Measurements from ENCODE around the gene POU2AF3. TPM values are rescaled to one million over a fixed set of nuclear protein-coding genes. Genes with fewer than 3 reads are reported as not detected.

Gene POU2AF3
- total RNA-seq, 1 experiment from 2014 or later: 3.0 TPM

- no peak overlapping the region for H3K4me2 ChIP-seq
- intact Hi-C loops (cut with micrococcal nuclease; ENCODE audit: unreplicated experiment): no loop called here
- no peaks in the 10 kb centered on the region for H3K27me3 ChIP-seq (ENCODE audit: insufficient read depth, low read depth)
- CTCF ChIA-PET: no interaction called here
- H3K27ac ChIP-seq: no peak overlapping the region
- H3K9me2 ChIP-seq (ENCODE audit: insufficient read depth): no peaks in the 10 kb centered on the region
- H3K4me1 ChIP-seq (replicated peaks; ENCODE audit: insufficient read depth): peaks cover 18% of the 10 kb centered on the region
- no peaks in the 10 kb centered on the region for H3K79me2 ChIP-seq (ENCODE audit: low read depth)
- no peak overlapping the region for H2AFZ ChIP-seq
- no TSS peak for BruUV-seq (replicated peaks)
- H4K20me1 ChIP-seq (ENCODE audit: insufficient read depth): no peaks in the 10 kb centered on the region
- no peaks in the 10 kb centered on the region for H3F3A ChIP-seq (ENCODE audit: insufficient read depth, low read depth)
- POLR2A ChIA-PET (ENCODE audit: unreplicated experiment): no interaction called here
- H3K9me3 ChIP-seq (ENCODE audit: insufficient read depth, low read depth): 0 out of 2 replicates have a peak, but pooled peaks cover 4% of the 10 kb centered on the region
- H3K36me3 ChIP-seq (ENCODE audit: low read depth): no peaks in the 10 kb centered on the region
- no peak overlapping the region for H3K4me3 ChIP-seq
- no peak for DNase-seq
- TF ChIP-seq CTCF (conservative IDR thresholded peaks at IDR 0.05) (no peak), EZH2 (IDR thresholded peaks at IDR 0.05; ENCODE audit: low read depth) (no peak)
These were observed 22.6 kb downstream of the POU2AF3 start for GRCh38 chr11:111320728-111321568.

- no peaks in the 10 kb centered on the region for H3K27me3 ChIP-seq (ENCODE audit: insufficient read depth, low read depth)
- ChIA-PET CTCF (no interaction called here), POLR2A (ENCODE audit: unreplicated experiment) (no interaction called here)
- H3K27ac ChIP-seq: no peak overlapping the region
- peaks cover 34% of the 10 kb centered on the region for H3K4me1 ChIP-seq (replicated peaks; ENCODE audit: insufficient read depth)
- H4K20me1 ChIP-seq (ENCODE audit: insufficient read depth): no peaks in the 10 kb centered on the region
- no peaks in the 10 kb centered on the region for H3K9me2 ChIP-seq (ENCODE audit: insufficient read depth)
- H3K79me2 ChIP-seq (ENCODE audit: low read depth): no peaks in the 10 kb centered on the region
- no peak overlapping the region for H2AFZ ChIP-seq
- H3K9me3 ChIP-seq (ENCODE audit: insufficient read depth, low read depth): no peaks in the 10 kb centered on the region
- DNase-seq: peak in 1 of 2 experiments; percentile 72
- no peak for TF ChIP-seq EZH2 (IDR thresholded peaks at IDR 0.05; ENCODE audit: low read depth)
- TF ChIP-seq CTCF (conservative IDR thresholded peaks at IDR 0.05): no peak
- no peak overlapping the region for H3K4me2 ChIP-seq
- peaks cover 5% of the 10 kb centered on the region for H3F3A ChIP-seq (ENCODE audit: insufficient read depth, low read depth)
- no peak overlapping the region for H3K4me3 ChIP-seq
- intact Hi-C loops (cut with micrococcal nuclease; ENCODE audit: unreplicated experiment): no loop called here
- no TSS peak for BruUV-seq (replicated peaks)
- no peaks in the 10 kb centered on the region for H3K36me3 ChIP-seq (ENCODE audit: low read depth)
These were observed 24.2 kb downstream of the POU2AF3 start for GRCh38 chr11:111322534-111322933.

- peaks cover 17% of the 10 kb centered on the region for H3F3A ChIP-seq (ENCODE audit: insufficient read depth, low read depth)
- no peaks in the 10 kb centered on the region for H3K9me2 ChIP-seq (ENCODE audit: insufficient read depth)
- ChIA-PET CTCF (interaction anchor here (0.6 kb wide), 1 partner anchor 432 kb away, joined by 4 read pairs; no protein-coding TSS in a partner anchor), POLR2A (ENCODE audit: unreplicated experiment) (interaction anchor here (0.6 to 0.7 kb wide), 2 partner anchors 21 to 32 kb away, joined by 3 read pairs; no protein-coding TSS in a partner anchor)
- H3K4me2 ChIP-seq: peak overlapping the region; percentile 48
- H3K36me3 ChIP-seq (ENCODE audit: low read depth): no peaks in the 10 kb centered on the region
- H2AFZ ChIP-seq: no peak overlapping the region
- H4K20me1 ChIP-seq (ENCODE audit: insufficient read depth): no peaks in the 10 kb centered on the region
- no peaks in the 10 kb centered on the region for H3K79me2 ChIP-seq (ENCODE audit: low read depth)
- peaks cover 47% of the 10 kb centered on the region for H3K4me1 ChIP-seq (replicated peaks; ENCODE audit: insufficient read depth)
- no peak overlapping the region for H3K27ac ChIP-seq
- TF ChIP-seq CTCF (conservative IDR thresholded peaks at IDR 0.05): no peak
- TF ChIP-seq EZH2 (IDR thresholded peaks at IDR 0.05; ENCODE audit: low read depth): no peak
- H3K27me3 ChIP-seq (ENCODE audit: insufficient read depth, low read depth): no peaks in the 10 kb centered on the region
- intact Hi-C loops (cut with micrococcal nuclease; ENCODE audit: unreplicated experiment): no loop called here
- no peak overlapping the region for H3K4me3 ChIP-seq
- H3K9me3 ChIP-seq (ENCODE audit: insufficient read depth, low read depth): no peaks in the 10 kb centered on the region
- no TSS peak for BruUV-seq (replicated peaks)
- DNase-seq: no peak
These were observed 26.0 kb downstream of the POU2AF3 start for GRCh38 chr11:111324277-111324720.
